ENCODE measurements around the gene ZNF385B. TPM values are rescaled to one million over a fixed set of nuclear protein-coding genes. Genes with fewer than 3 reads are reported as not detected.

The ZNF385B gene
- total and polyA plus RNA-seq, 10 of the 15 experiments (the other 5 are each of a cell fraction or from before 2014, with no cell fraction given): not detected

GRCh38 chr2:179455172-179455524, 406.3 kb downstream of the ZNF385B start:
- no peaks in the 10 kb centered on the region for H3K36me3 ChIP-seq (ENCODE audit: control insufficient read depth in 2 of 2, insufficient read depth in 2 of 2, low read length in 1 of 2)
- H3K4me1 ChIP-seq (ENCODE audit: control insufficient read depth, insufficient read depth, low read length): no peaks in the 10 kb centered on the region
- H3K79me2 ChIP-seq (ENCODE audit: control insufficient read depth, insufficient read depth, low read length): no peaks in the 10 kb centered on the region
- FAIRE-seq: no peak
- H3K4me3 ChIP-seq: no peak overlapping the region
- ChIA-PET RAD21 (ENCODE audit: unreplicated experiment) (no interaction called here), SMC1A (ENCODE audit: uncharacterized antibody, unreplicated experiment) (interaction anchor here (1.0 kb wide), 1 partner anchor 16 kb away, joined by 3 read pairs; no protein-coding TSS in a partner anchor), CTCF (interaction anchor here (0.7 to 2.9 kb wide), 7 partner anchors 11 to 32 kb away, joined by 3 to 10 read pairs (median 3); no protein-coding TSS in a partner anchor), POLR2A (no interaction called here)
- no peak overlapping the region for H3K4me2 ChIP-seq (ENCODE audit: control insufficient read depth, insufficient read depth)
- DNase-seq (ENCODE audit: low read depth, low spot score): no peak
- ATAC-seq: no peak
- in situ Hi-C loops (cut with MboI): no loop called here
- H4K20me1 ChIP-seq (ENCODE audit: control insufficient read depth, insufficient read depth): no peaks in the 10 kb centered on the region
- no peaks in the 10 kb centered on the region for H3K9me3 ChIP-seq (replicated peaks; ENCODE audit: control insufficient read depth, insufficient read depth, low read length)
- WGBS (ENCODE audit: insufficient coverage, insufficient replicate concordance, low lambda C conversion rate, missing lambda C conversion rate): 89% methylated on average over 4 of the region's 4 CpGs
- no peak overlapping the region for H3K27ac ChIP-seq (ENCODE audit: control insufficient read depth, insufficient read depth)
- no peaks in the 10 kb centered on the region; a peak in 1 of 4 replicates for H3K27me3 ChIP-seq (replicated peaks in 1 of 2; ENCODE audit: control insufficient read depth in 2 of 2, insufficient read depth in 2 of 2, low read length in 1 of 2)
- TF ChIP-seq MAX (IDR thresholded peaks at IDR 0.05; ENCODE audit: low read depth, low read length) (no peak), SUZ12 (IDR thresholded peaks at IDR 0.05; ENCODE audit: unreplicated experiment) (no peak), BCL3 (IDR thresholded peaks at IDR 0.05; ENCODE audit: borderline replicate concordance, insufficient read depth, low read depth, low read length, poor library complexity, severe bottlenecking) (no peak), POLR2AphosphoS2 (IDR thresholded peaks at IDR 0.05; ENCODE audit: low read depth, low read length) (no peak), WRNIP1 (IDR thresholded peaks at IDR 0.05; ENCODE audit: borderline replicate concordance, low read depth, low read length) (no peak), USF1 (IDR thresholded peaks at IDR 0.05; ENCODE audit: borderline replicate concordance, extremely low read length, insufficient read depth, low read depth, low read length) (no peak), NFYB (IDR thresholded peaks at IDR 0.05; ENCODE audit: insufficient read depth, low read depth, low read length) (no peak), MTA2 (IDR thresholded peaks at IDR 0.05; ENCODE audit: low read depth) (no peak), HDAC6 (IDR thresholded peaks at IDR 0.05; ENCODE audit: unreplicated experiment) (no peak), STAT1 (conservative IDR thresholded peaks at IDR 0.05) (no peak), RFX5 (IDR thresholded peaks at IDR 0.05; ENCODE audit: low read depth, low read length) (no peak)
- no peak overlapping the region for H3K9ac ChIP-seq (ENCODE audit: control insufficient read depth, insufficient read depth, low read length)
- no TSS peak for BruUV-seq (replicated peaks)
- intact Hi-C loops (cut with micrococcal nuclease; ENCODE audit: unreplicated experiment): no loop called here
- no peak overlapping the region for H2AFZ ChIP-seq (ENCODE audit: control insufficient read depth, low read depth, low read length)
